GDM1 (cell line): ENCODE data around the gene FRMPD2.
"Not testable (repeated sequence)": the region's sequence is repeated elsewhere in the genome, so short reads cannot be mapped to it uniquely, and the experiment has no call there.

Source experiments
- DNase-seq: peaks from one replicate; lab custom pipeline; 2025; lab: John Stamatoyannopoulos, UW

Gene FRMPD2

GRCh38 chr10:48252354-48252650 is 22.2 kb downstream of the FRMPD2 start:
- DNase-seq = no peak

GRCh38 chr10:48251525-48252353 is 22.8 kb downstream of the FRMPD2 start:
- DNase-seq = no peak

GRCh38 chr10:48251152-48251524 is 23.4 kb downstream of the FRMPD2 start:
- no peak for DNase-seq

GRCh38 chr10:48249763-48250351 is 24.6 kb downstream of the FRMPD2 start:
- DNase-seq = no peak

- no peak for DNase-seq
These were observed 25.3 kb downstream of the FRMPD2 start for GRCh38 chr10:48249004-48249762.

GRCh38 chr10:48248462-48248861 is 26.0 kb downstream of the FRMPD2 start:
- no peak for DNase-seq

- no peak for DNase-seq
These were observed 26.8 kb downstream of the FRMPD2 start for GRCh38 chr10:48247680-48248079.

- DNase-seq = no peak
These were observed 28.0 kb downstream of the FRMPD2 start for GRCh38 chr10:48246501-48246900.

GRCh38 chr10:48245977-48246376 is 28.5 kb downstream of the FRMPD2 start:
- no peak for DNase-seq

GRCh38 chr10:48243921-48244320 is 30.6 kb downstream of the FRMPD2 start:
- DNase-seq = not testable (repeated sequence)

- DNase-seq = no peak
These were observed 31.0 kb downstream of the FRMPD2 start for GRCh38 chr10:48243487-48243886.

GRCh38 chr10:48242171-48242904 is 32.2 kb downstream of the FRMPD2 start:
- no peak for DNase-seq

GRCh38 chr10:48241332-48241731 is 33.2 kb downstream of the FRMPD2 start:
- DNase-seq = no peak

- no peak for DNase-seq
These were observed 34.3 kb downstream of the FRMPD2 start for GRCh38 chr10:48240196-48240595.

GRCh38 chr10:48239618-48240017 is 34.9 kb downstream of the FRMPD2 start:
- no peak for DNase-seq

- DNase-seq = no peak
These were observed 35.5 kb downstream of the FRMPD2 start for GRCh38 chr10:48238826-48239520.

- DNase-seq = no peak
These were observed 36.9 kb downstream of the FRMPD2 start for GRCh38 chr10:48237259-48238250.

GRCh38 chr10:48236199-48236621 is 38.3 kb downstream of the FRMPD2 start:
- DNase-seq = no peak

GRCh38 chr10:48235501-48235900 is 39.0 kb downstream of the FRMPD2 start:
- no peak for DNase-seq

- DNase-seq = no peak
These were observed 39.7 kb downstream of the FRMPD2 start for GRCh38 chr10:48234787-48235186.

- DNase-seq = no peak
These were observed 40.2 kb downstream of the FRMPD2 start for GRCh38 chr10:48234295-48234694.
